NT2/D1 (cell line): ENCODE measurements around the gene ZNF683.

Source experiments
- SUZ12 ChIP-seq: IDR thresholded peaks from 2 replicates; pipeline ENCODE4 v1.6.1; 2011; ENCODE audit not compliant: insufficient read length, insufficient read depth; ENCODE audit errors: extremely low read depth
- YY1 ChIP-seq: IDR thresholded peaks from 2 replicates; pipeline ENCODE4 v1.6.1; 2011; ENCODE audit not compliant: insufficient read length, insufficient read depth

GRCh38 chr1:26362331-26362730 lies 10.2 kb downstream of the ZNF683 start:
- no peak for TF ChIP-seq SUZ12
- no peak for TF ChIP-seq YY1
